Suprapubic skin (tissue), 4 donors: ENCODE measurements around the gene FAM118A.

ENCODE experiments used
- CTCF ChIP-seq, 2 donors: fragments of 200-600 bp in 1 of 2; fragments of 450-650 bp in 1 of 2; sonication (generic) in 1 of 2; IDR thresholded peaks; one replicate each; pipeline ENCODE4 v1.5.1; 2016 to 2019; ENCODE audit warnings: antibody characterized with exemption in 2 of 2, mild to moderate bottlenecking in 1 of 2, moderate library complexity in 1 of 2
- POLR2A ChIP-seq, 2 donors: fragments of 450-650 bp; IDR thresholded peaks; one replicate each; pipeline ENCODE4 v1.6.1; 2017; ENCODE audit warnings: antibody characterized with exemption in 2 of 2, mild to moderate bottlenecking in 2 of 2, moderate library complexity in 2 of 2
- POLR2AphosphoS5 ChIP-seq, 3 donors: sonication (generic); formaldehyde crosslinking; IDR thresholded peaks; one replicate each; pipeline ENCODE4 v1.6.1; 2017; ENCODE audit warnings: antibody characterized with exemption in 3 of 3

- no peak for TF ChIP-seq CTCF (IDR thresholded peaks at IDR 0.05)
- TF ChIP-seq POLR2A (IDR thresholded peaks at IDR 0.05): no peak
- no peak for TF ChIP-seq POLR2AphosphoS5 (IDR thresholded peaks at IDR 0.05)
Measured at GRCh38 chr22:45281010-45281409, 28.7 kb upstream of the FAM118A start.
